HG03064 (cell line): Measurements from ENCODE around the gene NKG7.
"Not testable (repeated sequence)": the region's sequence is repeated elsewhere in the genome, so short reads cannot be mapped to it uniquely, and the experiment has no call there.

Experiments used
- ATAC-seq: cut with Tn5 transposase; IDR thresholded peaks from one replicate; pipeline ENCODE4 v1.9.1; 2021; ENCODE audit warnings: low read depth; ENCODE audit not compliant: unreplicated experiment

The NKG7 gene, protein sequence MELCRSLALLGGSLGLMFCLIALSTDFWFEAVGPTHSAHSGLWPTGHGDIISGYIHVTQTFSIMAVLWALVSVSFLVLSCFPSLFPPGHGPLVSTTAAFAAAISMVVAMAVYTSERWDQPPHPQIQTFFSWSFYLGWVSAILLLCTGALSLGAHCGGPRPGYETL

DNA sequence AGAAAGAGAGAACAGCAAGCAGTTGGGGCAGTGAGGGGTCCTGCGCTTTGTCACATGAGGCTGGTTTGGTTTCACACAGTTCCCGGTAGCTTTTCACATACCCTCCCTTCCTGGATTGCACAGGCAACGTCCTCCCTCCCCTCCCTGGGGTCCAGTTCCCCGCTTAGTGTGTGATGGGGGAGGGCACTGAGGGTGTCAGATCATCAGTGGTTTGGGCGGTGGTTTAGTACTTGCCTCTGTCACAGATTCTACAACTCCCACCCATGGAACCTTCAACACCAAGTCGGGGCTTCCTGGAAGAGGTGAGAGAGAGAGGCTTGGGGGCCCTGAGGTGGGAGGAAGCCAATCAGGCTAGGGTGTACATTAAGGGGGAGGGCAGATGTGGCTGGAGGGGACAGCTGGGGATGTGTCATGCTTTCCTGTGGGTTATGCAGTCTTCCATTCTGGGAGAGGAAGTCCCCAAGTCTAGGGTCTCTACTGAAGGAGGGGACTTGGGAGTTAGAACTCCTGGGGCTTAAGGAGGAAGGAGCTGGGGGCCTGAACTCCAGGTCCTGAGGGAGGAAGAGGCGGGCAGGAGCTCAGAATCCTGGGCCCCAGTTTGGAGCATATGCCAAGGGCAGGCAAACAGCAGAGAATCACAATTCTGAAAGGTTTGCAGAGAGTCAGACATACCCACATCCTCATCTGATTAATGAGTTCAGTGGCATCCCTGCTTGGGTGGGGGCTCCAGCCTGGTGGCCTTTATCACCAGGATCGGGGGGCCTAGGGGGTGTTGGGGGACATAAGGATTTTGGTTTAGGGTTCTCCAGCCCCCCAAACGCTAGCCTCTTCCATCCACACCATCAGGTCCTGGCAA is at the start of gene NKG7:
Gene NKG7 (minus strand): TSS at position 6 of the 856 bp plus-strand sequence. CDS start 119 bp downstream, outside the sequence.
- ATAC-seq, result no peak

DNA sequence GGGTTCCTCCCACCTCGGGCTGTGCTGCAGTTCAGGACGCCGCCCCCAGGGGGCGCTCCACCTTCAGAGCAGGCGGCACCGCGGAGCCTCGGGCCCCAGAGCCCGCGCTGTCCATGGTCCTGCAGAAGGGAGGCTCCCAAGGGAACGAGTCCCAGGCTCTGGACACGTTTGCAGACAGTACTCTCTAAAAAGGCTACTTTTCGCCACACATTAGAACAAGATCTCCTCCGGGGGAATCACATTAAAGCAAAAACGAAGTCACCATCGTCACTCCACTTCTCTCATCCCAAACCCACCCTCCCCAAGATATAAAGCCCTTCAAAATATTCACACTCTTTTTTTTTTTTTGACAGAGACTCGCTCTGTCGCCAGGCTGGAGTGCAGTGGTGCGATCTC is 49.6 kb upstream of the NKG7 start:
- no peak for ATAC-seq

DNA sequence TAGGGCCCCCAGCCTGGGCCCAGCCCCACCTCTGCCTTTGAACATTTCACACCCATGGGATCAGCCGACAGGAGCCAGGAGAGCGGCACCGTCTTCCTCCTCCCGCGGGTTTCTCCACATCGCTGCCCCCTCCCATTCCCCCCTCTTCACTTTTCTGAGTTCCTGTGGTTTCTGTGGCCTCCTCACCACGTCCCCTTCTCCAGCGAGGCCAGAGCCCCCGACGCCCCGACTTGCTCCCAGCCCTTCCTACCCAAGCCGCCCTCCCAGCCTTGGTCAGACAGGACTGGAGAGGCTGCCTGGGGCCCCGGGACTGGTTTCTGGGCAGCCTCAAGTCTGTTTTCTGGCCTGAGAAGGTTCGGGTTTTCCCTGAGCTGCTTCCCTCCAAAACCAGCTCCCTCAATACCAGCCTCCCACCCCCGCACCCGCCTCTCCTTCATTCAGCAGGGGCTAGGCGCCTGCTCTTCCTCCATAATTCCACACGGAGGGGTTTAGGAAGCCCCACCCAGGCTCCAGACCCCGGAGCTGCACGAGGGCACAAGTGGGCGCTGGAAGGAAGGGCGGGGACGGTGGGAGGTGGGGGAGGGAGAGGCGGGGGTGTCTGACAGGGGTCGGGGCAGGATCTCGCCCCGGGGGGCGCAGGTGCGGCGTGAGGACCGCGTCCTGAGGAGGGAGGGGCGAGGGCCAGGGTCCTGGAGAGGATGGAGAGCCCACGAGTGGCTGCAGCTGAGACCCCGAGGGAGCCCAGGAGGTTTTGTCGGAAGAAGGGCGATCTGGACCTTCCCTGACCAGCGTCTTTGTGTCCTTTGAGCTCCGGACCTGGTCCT is 49.0 kb upstream of the NKG7 start:
- ATAC-seq, result no peak

DNA sequence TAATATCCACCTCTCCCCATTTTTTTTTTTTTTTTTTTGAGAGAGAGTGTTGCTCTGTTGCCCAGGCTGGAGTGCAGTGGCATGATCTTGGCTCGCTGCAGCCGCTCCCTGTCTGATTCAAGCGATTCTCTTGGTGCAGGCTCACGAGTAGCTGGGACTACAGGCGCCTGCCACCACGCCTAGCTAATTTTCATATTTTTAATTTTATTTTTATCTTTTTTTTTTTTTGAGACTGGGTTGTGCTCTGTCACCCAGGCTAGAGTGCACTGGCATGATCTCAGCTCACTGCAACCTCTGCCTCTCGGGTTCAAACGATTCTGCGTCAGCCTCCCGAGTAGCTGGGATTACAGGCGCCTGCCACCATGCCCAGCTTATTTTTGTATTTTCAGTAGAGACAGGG is 48.1 kb upstream of the NKG7 start:
- not testable (repeated sequence) for ATAC-seq

DNA sequence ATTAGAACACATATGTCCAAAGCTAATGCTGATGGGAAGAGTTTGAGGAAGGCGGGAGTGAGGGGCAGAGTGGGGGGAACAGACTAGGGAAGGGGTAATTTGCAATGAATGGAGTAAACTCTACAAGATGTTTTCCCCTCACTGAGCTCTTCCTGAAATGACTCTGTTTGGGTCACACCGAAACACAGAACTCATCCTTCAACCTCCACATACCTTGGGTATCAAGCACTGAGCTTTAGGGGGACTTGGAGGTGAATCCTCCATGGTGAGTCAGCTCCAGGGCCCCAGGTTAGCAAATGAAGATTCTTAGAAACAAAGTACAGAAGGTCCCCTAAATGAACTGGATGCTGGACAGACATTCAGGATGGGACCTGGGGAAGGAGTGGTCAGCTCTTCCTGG is 46.3 kb upstream of the NKG7 start:
- no peak for ATAC-seq

DNA sequence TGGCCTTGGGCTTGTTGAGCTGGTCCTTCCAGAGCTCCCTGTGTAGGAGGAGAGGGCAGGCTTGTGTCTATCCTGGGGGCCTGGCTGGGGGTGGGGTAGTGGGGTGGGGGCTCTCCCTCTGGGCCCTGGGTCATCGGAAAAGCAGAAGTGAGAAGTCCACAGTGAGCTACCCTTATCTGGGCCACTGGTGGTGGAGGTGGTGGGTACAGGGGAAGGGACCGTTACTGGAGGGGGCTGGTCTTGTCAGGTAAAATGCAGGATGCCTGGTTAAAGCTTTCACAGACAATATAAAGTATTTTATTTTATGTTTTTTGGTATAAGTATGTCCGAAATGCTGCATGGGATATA is 45.3 kb upstream of the NKG7 start:
- no peak for ATAC-seq

DNA sequence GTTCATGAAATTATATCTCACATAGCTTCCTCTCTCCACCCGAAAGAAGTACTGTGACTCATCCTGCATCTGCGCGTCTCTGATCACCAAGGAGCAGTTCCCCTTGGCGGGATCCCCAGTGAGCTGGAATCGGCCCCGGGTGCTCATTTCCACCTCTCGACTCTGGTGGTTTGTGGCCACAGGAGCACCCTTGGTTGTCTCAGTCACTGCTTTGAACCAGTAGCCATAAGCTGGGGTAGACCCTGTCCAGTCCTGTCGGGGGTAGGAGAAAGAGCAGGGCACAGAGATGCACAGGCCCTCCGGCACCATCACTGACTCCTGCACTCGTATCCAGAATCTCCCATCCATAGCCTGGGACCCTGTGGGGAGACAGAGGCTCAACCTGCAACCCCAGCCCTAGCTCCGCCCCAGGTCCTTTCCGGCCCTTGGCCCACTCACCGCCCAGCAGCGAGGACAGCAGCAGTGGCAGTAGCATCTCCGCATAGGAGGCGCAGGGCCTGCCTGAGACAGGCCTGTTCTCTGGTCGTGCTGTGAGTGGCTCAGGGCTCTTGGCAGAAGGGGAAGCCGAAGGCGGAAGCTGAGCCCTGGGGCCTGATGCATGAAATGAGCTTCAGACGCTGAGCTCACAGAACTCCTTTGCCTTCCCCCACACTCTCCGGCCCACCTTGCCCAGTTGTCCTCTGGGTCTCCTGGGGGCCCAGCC is 44.8 kb upstream of the NKG7 start, which contains the start of gene SIGLEC10:
Gene SIGLEC10 (minus strand): TSS at position 536 of the 703 bp plus-strand sequence. CDS start 61 bp downstream, at position 475.
- ATAC-seq, result no peak

DNA sequence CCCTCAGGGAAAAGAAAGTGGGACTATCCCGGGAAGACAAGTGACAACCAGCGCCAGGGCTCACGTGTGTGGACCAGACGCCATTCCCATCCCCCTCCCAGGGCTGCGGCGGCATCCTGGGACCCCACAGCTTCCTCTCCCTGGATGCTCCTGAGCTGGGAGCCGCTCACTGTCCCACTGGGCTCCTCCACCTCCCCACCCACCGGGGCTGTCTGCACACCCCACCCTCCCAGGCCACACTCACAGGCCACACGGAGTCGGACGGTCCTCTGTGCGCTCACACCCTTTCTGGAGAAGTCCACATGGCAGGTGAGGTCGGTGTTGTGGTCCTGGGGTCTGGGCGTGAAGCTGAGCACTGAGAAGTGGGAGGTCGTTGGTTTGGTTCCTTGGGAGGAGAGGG is 44.0 kb upstream of the NKG7 start:
- ATAC-seq, result not testable (repeated sequence)

DNA sequence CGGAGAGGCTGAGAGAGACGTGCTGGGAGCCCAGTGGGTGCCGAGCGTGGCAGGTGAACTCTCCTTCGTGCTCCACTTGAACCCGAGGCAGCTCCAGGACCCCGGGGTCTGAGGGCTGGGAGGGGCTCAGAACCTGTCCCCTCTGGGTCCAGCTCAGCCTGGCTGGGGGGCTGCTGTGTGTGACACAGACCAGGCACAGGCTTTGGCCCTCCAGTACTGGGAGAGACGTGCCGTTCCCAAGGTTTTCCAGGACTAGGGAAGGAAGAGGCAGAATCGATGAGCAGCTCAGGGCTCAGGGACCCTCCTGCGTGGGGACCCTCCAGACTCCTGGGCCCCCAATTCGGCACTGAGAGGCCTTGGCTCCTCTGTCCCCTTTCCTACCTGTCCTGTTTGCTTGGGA is 42.7 kb upstream of the NKG7 start:
- no peak for ATAC-seq

DNA sequence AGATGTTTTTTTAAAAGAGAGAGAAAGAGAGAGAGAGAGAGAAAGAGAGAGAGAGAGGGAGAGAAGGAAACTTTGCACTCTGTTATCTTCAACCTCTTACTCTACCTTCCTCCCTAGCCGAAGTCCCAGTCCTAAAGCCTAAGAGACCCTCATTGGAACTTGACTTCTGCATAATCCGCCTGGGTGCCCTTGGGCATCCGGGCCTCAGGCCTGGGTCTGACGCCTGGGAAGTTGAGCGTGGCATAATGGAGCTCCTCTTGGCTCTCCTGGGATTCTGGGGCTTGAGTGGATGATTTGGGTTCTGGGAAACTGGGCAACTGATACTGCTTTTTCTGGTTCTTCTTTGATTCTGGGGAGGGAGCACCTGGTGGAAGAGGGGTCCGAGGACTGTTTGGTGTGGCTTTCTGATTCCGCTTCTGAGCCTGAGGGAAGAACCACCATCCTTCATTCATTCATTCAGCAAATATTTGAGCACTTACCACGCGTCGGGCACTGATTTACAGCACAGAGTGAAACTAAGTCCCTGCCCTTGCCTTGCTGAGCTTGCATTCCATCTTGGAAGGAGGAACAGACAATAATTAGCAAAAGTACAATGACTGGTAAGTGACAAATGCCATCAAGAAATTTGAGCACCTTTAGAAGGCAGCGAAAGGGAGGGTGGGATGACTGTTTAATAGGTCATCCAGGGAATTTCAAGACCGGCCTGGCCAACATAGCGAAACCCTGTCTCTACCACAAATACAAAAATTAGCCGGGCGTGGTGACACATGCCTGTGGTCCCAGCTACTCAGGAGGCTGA is 38.7 kb upstream of the NKG7 start:
- ATAC-seq, result no peak

DNA sequence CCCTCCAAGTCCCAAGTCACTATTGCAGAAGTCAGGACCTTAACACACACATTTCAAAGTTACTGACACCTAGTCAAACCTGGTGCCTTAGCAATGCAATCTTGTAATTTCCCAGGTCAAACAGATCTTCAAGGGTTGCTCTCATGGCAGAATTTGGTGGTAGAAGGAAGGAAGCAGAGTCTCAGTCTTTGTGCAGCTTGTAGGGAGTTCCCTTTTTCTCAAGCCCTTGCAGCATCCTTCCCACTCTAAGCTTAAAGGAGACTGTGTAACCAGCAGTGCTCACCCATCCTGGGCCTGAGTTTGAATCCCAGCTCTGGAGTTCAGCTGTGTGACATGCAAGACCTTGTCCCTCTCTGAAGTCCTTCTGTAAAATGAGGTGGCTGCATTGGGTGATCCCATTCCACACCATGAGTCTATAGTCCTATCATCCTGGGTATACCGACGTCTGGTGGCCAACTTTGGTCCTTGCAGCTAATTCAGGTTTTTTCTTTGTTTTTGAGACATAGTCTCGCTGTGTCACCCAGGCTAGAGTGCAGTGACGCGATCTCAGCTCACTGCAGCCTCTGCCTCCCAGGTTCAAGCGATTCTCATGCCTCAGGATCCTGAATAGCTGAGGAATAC is 35.2 kb upstream of the NKG7 start:
- ATAC-seq, result no peak

DNA sequence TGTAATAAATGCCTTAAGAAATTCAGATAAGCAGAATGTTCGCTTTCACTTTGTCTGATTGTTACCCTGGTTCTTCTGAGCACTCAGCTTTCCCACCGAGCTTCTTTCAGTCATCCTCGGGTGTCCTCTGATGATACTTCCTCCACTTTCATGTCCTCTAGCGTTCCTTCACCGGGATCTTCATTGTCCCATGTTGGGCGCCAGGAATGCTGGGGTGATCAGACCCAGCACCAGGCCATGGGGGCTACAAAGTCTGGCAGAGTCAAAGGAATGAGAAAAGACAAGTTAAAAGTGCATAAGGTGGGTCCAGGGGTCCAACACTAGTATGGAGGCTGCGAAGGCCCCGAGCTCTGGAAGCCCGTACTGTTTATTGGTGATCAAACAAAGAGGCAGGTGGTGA is 29.7 kb upstream of the NKG7 start:
- ATAC-seq, result no peak

DNA sequence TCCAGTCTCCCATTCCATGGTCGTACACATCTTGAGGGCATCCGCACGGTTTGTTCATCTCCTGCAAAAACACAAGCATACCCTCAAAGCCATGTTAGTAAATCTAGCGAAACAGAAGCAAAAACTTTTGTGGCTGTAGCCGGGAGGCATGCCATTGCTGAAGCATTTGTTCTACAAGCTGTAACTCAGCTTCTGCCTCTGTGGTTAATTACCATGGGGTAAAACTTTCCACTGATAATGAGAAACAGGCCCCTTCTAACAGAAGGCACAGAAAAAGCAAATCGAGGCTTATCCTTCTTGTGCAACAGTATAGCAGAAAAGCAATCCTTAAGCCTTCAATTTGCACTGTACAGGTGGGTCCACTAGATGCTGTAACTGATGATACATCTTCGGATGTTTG is 27.5 kb upstream of the NKG7 start:
- ATAC-seq, result not testable (repeated sequence)

DNA sequence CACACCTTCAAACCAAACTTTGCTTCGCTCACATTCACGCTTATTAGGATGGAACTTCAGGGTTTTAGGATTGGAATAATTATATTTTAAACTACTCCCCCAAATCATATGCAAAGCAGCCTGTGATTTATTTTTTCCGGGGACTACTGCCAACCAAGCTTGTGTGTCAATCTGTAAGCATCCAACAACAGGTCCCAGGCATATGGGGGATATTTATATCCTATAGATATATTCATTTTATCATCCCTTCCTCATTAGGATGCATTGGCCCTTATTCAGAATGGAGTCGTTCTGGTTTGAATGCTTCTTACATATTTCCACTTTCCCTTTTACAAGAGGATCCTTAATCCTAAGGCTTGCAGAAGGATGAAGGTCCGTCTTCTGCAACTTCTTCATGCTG is 26.8 kb upstream of the NKG7 start:
- ATAC-seq, result no peak

DNA sequence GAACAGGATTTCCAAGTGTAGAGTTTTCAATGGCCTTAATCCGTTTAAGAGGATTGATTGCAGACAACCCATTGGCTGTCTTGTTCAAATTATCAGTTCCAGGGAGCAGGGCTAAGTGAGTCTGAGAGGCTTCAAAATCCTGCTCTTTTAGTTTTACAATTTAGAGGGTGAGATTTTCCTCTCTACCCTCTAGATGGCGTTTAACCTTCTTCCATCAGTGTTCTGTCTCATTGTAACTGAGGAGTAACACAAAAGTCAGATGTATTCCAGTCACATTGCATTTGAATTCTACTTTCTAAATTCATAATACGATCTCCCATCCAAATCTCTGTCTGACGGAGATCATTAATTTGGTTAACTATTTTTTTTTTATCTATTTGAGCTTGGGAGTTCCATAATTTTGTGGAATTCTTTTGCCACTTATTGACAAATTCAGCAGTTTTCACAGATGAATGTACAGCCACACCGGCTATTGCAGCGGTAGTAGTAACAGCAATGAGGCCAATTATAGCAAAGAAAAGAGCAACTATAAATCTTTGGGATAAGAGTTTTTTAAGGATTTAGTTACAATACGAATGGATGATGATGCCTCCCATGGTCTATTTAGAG is 25.7 kb upstream of the NKG7 start:
- ATAC-seq, result no peak

DNA sequence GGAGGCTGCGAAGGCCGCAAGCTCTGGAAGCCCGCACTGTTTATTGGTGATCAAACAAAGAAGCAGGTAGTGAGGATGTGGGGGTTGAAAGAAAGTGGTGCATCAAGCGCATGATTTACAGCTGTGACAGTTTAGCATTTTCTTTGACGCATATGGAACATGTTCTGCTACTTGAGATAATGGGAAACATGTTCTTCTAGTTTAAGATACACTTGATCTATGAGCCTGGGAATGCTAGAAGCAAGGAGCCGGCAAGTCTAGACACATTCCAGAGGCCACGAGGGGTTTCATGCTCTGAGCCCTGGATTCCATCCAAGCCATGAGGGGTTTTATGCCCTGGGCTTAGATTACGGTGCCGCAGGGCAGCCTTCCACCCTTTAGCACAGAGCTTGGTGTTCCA is 25.0 kb upstream of the NKG7 start:
- ATAC-seq, result not testable (repeated sequence)

DNA sequence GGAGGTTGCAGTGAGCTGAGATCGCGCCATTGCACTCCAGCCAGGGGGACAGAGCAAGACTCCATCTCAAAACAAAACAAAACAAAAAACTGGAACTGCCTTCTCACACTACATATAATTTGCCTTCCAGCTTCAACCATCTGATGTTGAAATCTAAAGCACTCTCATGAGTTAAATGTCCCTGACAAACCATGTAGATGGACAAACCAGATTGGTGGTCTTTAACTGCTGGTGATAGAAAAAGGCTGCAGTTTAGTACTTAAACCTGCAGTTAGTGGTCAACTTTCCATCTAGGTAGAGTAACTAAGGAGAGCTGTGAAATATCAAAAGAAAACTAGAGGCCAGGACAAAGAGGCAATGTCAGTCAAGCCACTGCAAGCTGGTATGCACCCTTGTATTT is 23.7 kb upstream of the NKG7 start:
- no peak for ATAC-seq

DNA sequence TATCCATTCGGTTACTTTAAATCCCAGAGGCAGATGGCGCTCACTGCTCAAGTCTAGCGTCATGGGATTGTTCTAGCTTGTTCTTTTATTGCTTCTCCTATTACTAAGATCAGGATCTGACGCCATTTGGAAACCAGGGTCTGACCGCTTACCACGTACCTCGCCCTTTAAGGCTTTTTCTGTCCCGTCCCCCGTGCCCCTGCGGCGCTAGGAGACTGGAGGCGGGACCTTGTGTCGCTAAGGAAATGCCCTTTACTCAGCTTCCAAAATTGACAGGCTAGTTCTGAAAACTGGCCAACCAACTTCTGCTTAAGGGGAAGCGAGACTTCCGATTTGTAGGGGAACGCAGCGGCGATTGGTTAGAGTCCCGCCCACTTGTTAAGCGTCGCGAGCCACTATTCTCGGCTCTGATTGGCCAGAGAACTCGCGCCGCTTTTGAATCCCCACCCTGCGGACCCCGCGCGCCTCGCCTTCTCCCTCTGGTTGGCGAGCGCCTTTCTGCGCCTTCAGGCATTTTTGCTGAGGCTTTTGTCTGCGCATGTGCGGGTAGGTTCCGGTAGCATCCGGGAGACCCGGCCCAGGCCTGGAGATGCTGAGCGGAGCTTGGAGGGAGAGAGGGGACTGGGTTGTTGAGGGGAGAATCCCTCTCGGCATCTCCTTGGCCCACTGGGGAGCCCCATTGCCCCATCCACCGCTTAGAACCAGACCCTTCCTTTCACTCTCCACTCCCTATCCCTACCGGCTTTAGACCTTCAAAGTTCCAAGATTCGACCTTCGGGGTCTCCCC is 21.8 kb upstream of the NKG7 start:
- peak; percentile 78 for ATAC-seq
